Measurements from ENCODE around the gene SMG5. TPM values are rescaled to one million over a fixed set of nuclear protein-coding genes. Genes with fewer than 3 reads are reported as not detected.

The SMG5 gene
- total RNA-seq, 1 experiment from 2014 or later: 117 TPM

- ATAC-seq (no peak), DNase-seq (ENCODE audit: low read depth, low spot score) (no peak)
- in situ Hi-C loops (cut with HindIII; ENCODE audit: low pct_unique_long_range_greater_than_20kb, low sequenced_read_pairs) (no loop called here), intact Hi-C loops (cut with micrococcal nuclease; ENCODE audit: unreplicated experiment) (no loop called here)
- Histone ChIP-seq H3K27ac (ENCODE audit: low read length) (no peak overlapping the region), H3K4me1 (ENCODE audit: control insufficient read depth, insufficient read depth, low read length) (peaks cover 9% of the 10 kb centered on the region), H3K27me3 (ENCODE audit: control insufficient read depth, insufficient read depth, low read length) (no peaks in the 10 kb centered on the region), H3K4me3 (ENCODE audit: low read depth in 2 of 2, low read length in 2 of 2) (no peak overlapping the region), H3K36me3 (ENCODE audit: control insufficient read depth, insufficient read depth, low read length) (peaks cover 36% of the 10 kb centered on the region), H3K9me3 (ENCODE audit: control insufficient read depth, insufficient read depth, low read depth, low read length) (no peaks in the 10 kb centered on the region)
- TF ChIP-seq SIN3A (IDR thresholded peaks at IDR 0.05; ENCODE audit: borderline replicate concordance, insufficient read depth, low read depth, low read length) (no peak), TCF7L2 (IDR thresholded peaks at IDR 0.05; ENCODE audit: low read depth, low read length) (no peak), REST (IDR thresholded peaks at IDR 0.05; ENCODE audit: insufficient read depth in 1 of 2, low read depth in 2 of 2, low read length in 1 of 2) (no peak), POLR2AphosphoS5 (IDR thresholded peaks at IDR 0.05; ENCODE audit: low read depth, low read length) (no peak)
- TF ChIP-seq, protein P1, sequence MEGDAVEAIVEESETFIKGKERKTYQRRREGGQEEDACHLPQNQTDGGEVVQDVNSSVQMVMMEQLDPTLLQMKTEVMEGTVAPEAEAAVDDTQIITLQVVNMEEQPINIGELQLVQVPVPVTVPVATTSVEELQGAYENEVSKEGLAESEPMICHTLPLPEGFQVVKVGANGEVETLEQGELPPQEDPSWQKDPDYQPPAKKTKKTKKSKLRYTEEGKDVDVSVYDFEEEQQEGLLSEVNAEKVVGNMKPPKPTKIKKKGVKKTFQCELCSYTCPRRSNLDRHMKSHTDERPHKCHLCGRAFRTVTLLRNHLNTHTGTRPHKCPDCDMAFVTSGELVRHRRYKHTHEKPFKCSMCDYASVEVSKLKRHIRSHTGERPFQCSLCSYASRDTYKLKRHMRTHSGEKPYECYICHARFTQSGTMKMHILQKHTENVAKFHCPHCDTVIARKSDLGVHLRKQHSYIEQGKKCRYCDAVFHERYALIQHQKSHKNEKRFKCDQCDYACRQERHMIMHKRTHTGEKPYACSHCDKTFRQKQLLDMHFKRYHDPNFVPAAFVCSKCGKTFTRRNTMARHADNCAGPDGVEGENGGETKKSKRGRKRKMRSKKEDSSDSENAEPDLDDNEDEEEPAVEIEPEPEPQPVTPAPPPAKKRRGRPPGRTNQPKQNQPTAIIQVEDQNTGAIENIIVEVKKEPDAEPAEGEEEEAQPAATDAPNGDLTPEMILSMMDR (IDR thresholded peaks at IDR 0.05): no peak
- POLR2A ChIA-PET: no interaction called here
- CTCF ChIA-PET: no interaction called here
- BruUV-seq (replicated peaks): no TSS peak
These were observed 6.1 kb downstream of the SMG5 start for GRCh38 chr1:156276532-156276931.

DNA sequence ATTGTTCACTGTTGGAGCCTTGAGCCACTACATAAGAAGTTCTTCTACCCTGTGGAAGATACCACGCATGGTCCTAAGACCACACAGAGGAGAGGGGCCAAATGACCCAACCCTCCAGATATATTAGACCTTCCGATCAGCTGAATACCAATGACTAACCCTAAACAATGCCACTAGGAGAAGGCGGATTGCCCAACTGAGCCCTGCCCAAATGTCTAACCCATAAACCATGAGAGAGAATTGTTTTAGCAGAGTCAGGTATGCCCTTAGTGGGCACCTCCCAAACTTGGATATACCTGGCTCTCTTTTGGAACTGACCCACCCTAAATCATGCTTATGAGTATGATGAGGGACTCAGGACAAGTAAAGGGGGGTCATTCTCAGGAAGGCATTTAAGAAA lies 12.3 kb downstream of the SMG5 start:
- H3K27me3 ChIP-seq (ENCODE audit: control insufficient read depth, insufficient read depth, low read length): no peaks in the 10 kb centered on the region
- no peaks in the 10 kb centered on the region for H3K4me1 ChIP-seq (ENCODE audit: control insufficient read depth, insufficient read depth, low read length)
- no peak overlapping the region for H3K27ac ChIP-seq (ENCODE audit: low read length)
- TF ChIP-seq SIN3A (IDR thresholded peaks at IDR 0.05; ENCODE audit: borderline replicate concordance, insufficient read depth, low read depth, low read length) (no peak), POLR2AphosphoS5 (IDR thresholded peaks at IDR 0.05; ENCODE audit: low read depth, low read length) (no peak), TCF7L2 (IDR thresholded peaks at IDR 0.05; ENCODE audit: low read depth, low read length) (no peak), REST (IDR thresholded peaks at IDR 0.05; ENCODE audit: insufficient read depth in 1 of 2, low read depth in 2 of 2, low read length in 1 of 2) (no peak)
- TF ChIP-seq, protein P1 (IDR thresholded peaks at IDR 0.05): no peak
- ChIA-PET POLR2A (interaction anchor here (0.7 to 1.2 kb wide), 2 partner anchors 12 to 22 kb away, joined by 6 to 12 read pairs; partner anchors contain the start of genes PAQR6 and SMG5), CTCF (no interaction called here)
- DNase-seq (ENCODE audit: low read depth, low spot score) (no peak), ATAC-seq (no peak)
- intact Hi-C loops (cut with micrococcal nuclease; ENCODE audit: unreplicated experiment): no loop called here
- BruUV-seq (replicated peaks): no TSS peak
- H3K36me3 ChIP-seq (ENCODE audit: control insufficient read depth, insufficient read depth, low read length): peaks cover 42% of the 10 kb centered on the region
- no peak overlapping the region for H3K4me3 ChIP-seq (ENCODE audit: low read depth in 2 of 2, low read length in 2 of 2)
- H3K9me3 ChIP-seq (ENCODE audit: control insufficient read depth, insufficient read depth, low read depth, low read length): no peaks in the 10 kb centered on the region
- in situ Hi-C loops (cut with HindIII; ENCODE audit: low pct_unique_long_range_greater_than_20kb, low sequenced_read_pairs): no loop called here
